GM19193 (cell line): ENCODE measurements around the gene PARD3B.

Experiments used
- POLR2A ChIP-seq: IDR thresholded peaks from 4 replicates; pipeline ENCODE4 v1.6.1; 2011; ENCODE audit not compliant: insufficient read depth, insufficient read length; ENCODE audit errors: extremely low read depth

Gene PARD3B

DNA sequence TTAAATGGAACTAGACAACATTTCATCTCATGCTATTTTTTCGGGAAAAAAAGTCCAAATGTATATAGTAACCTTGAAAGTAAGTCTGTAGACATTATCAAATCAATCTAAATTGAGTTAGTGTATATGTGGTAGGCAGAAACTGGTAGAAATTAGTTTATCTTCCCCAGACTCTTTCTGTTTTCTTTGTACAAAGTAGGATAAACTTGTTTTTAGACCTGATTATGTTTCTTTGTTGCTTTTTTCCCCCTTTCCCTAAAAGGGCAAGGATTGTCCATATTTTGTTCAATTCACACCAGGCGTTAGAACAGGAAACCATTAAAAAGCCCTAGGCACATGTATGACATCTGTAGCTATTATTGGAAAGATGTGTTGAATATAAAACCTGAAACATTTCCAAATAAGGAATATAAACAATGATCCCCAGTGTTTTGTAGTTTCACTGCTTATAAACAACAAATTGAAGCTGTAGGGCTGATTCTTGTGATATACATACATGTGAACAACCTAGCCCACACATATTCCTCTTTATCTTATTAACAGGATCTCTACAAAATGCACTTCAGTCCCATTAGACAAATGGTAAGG is 528.3 kb downstream of the PARD3B start:
- no peak for TF ChIP-seq POLR2A

DNA sequence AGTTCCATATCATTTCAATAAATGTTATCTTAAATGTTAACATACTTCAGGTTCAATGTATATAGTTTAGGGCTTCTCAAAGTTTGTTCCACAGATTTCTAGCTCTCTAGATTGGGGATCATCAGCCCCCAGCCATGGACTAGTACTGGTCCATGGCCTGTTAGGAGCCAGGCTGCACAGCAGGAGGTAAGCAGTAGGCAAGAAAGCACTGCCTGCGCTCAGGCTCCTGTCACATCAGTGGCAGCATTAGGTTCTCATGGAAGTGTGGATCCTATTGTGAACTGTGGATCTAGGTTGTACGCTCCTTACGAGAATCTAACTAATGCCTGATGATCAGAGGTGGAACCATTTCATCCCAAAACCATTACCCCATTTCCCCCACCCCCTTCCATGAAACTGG is 531.1 kb downstream of the PARD3B start:
- TF ChIP-seq POLR2A = no peak

DNA sequence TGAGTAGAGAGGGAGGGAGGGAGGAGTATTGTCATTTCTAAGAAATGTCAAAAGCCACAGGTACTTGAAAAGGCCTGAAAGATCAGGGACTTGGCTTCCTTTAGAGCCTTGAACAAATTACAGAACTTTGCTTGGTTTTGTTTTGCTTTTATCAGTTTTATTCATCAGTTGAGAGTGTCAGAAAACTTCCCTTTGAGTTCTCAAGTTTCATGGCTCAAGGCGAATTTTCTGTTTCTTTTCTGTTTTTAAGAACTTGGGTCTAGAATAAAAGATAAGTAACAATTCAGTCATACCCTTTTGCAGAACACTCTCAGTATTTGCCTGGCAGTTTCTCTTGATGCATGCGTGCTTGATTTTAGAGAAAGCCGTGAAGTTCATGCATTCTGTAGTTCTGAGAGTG is 531.9 kb downstream of the PARD3B start:
- TF ChIP-seq POLR2A = no peak

DNA sequence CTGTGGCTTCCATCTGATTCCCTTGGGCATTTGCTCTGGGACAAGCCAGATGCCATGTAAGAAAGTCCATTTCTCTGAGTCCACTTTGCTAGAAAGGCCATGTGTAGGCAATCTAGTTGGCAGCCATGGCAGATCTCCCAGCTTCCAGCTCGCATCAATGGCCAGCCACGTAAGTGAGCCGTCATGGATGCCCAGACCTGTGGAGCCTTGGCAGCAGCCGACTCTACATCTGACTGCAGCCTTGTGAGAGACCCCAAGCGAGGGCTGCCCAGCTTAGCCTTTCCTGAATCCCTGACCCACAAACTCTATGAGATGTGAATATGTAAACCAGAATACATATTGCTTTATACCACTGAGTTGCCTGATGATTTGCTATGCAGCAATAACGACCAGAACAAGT is 533.5 kb downstream of the PARD3B start:
- TF ChIP-seq POLR2A = no peak

DNA sequence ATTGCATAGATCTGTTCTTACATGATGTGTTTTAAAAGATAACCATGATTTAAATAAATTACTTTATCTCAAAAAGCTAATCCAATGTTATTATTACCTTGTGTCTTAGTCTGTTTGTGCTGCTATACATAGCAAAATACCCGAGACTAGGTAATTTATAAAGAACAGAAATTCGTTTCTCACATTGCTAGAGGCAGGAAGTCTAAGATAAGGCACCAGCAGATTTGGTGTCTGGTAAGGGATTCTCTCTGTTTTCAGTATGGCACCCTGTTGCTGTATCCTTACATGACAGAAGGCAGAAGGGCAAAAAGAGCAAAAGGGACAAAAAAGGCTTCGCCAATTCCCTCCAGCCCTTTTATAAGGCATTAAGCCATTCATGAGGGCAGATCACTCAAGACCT is 533.9 kb downstream of the PARD3B start:
- TF ChIP-seq POLR2A = no peak

DNA sequence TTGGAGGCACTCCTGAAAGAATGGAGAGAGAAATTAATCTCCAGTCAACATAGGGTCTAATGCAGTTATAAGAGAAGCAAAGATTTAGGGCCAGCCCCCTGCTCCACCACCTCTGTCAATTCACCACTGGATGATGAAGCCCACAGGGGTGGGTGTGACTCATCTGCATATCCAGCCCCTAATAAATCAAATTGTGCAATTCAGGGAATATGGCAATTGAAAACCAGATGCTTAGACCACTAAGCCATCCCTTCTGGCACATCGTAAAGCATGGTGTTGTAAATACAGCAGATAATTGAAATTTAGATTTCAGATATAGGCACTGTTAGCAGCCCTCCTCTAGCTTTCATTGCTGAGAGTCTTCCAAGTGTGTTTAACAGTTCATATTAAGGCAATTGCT is 541.4 kb downstream of the PARD3B start:
- TF ChIP-seq POLR2A = no peak

DNA sequence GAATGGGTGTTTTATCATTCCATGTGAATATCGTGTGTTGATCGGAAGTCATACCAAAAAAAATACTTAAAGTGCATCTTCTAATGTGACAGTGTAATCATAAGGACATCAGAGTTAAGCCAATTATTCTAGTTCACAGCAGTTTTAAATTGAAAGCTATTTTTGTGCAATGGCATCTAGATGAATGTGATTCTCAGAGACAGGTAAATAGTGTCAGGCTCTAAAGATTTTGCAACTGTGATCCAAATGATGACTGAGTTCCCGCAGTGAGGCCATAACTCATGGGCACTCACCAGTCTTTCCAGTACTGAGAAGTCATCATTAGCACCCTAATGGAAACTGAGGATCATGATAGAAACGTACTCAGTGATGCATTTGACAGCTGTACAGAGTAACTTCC is 542.6 kb downstream of the PARD3B start:
- no peak for TF ChIP-seq POLR2A

DNA sequence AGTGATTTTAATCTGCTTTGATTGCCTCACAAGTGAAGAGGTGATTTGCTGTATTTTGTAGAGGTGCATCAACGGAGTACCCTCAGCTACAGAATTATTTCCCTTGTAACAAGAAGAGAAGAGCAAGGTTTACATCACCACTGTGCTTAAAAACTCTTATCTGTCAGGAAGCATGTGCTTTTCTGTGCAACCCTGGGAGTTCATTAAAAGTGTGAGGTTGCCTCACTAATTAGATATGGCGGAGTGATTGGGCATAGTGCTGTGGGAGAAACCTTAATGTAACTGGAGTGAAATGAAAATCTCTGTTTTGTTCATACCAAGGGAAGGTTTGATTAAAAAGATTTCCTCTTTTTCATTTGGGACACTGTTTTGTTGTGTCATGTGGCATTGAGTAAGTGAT is 544.7 kb downstream of the PARD3B start:
- no peak for TF ChIP-seq POLR2A

DNA sequence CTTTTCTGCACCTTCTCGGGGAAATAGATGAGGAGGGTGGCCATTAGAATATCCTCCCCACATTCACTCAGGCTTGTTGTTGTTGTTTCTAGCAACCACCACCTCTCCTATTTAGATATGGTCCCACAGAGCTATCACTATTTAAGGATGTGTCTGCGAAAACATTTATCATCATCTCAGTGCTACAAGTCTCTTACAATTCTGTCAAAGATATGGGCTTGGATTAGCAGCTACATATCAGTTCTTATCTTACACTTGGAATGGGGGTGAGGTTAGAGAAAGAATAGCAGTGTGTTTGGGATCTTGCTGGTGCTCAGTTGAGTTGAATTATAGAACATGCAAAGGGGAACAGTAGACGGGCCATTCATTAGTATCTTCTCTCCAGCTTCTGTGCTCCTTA is 546.1 kb downstream of the PARD3B start:
- TF ChIP-seq POLR2A = no peak

DNA sequence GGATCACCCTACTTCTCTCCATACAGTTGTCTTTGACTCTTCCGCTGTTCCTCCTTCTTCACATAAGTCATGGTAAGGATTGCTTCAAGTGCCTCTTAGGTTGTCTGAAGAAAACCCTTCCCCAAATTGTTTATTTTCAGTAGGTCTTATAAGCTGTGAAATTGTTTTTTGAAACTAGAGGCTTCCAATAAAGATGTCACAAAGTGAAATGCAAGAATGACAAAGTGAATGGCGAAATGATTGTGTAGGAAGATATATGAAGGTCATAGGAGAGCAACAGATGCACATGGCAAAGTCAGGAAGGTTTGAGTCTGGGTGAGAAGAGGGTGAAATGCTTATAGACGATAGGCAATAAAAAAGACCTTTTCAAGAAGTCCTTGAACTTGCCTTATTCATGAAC is 548.8 kb downstream of the PARD3B start:
- no peak for TF ChIP-seq POLR2A

DNA sequence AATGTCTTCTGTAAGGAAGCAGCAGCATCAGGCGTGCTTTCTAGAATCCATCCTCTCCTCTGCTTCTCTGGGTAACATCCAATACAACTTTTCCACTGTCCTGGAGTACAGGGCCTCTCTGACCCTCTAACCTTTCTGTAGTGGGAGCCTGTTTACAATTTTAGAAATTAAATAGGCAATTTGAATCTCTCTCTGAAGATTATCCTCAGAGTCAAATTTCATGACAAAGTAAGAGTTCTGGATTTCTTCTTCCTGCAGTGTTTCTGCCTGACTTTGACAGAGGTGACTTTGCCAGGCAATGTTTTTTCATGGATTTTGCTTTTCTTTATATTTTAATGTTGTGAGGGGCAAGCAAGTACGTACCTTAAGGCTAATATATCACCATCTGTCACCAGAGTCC is 558.4 kb downstream of the PARD3B start:
- TF ChIP-seq POLR2A = no peak

DNA sequence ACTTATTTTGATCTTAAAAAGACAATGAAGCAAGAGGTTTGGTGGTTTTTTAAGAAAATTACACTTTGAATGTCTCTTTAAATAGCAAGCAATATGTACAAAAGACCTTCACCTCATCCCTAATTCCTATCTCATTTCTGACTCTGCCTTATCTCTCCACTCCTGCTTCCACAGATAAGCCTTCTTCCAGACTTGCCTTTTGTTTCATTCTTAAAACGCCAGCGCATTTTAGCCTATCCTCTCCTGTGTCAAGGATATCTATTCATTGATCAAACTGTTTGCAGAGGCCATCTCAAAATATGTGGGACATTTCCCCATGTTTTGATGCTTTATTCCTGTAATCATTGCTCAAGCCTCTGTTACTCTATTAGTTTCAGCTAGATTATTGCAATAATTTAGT is 562.5 kb downstream of the PARD3B start:
- TF ChIP-seq POLR2A = no peak

DNA sequence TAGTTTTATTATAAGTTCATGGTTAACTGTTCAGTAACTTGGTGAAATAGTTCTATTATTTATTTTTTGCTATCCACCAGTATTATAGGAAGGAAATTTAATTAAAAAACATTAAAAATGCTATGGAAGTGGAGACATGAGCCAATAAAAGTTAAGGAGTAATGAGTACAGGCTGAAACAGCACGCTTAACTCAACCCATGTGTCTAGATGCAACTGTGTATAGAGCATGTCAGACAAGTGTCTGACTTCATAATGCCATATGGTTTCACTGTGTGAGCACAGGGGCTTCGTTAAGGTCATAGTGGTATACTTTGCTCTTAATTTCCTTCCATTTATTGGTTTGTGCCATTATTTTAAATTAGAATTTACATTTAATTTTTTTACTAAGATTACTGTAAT is 570.2 kb downstream of the PARD3B start:
- no peak for TF ChIP-seq POLR2A

DNA sequence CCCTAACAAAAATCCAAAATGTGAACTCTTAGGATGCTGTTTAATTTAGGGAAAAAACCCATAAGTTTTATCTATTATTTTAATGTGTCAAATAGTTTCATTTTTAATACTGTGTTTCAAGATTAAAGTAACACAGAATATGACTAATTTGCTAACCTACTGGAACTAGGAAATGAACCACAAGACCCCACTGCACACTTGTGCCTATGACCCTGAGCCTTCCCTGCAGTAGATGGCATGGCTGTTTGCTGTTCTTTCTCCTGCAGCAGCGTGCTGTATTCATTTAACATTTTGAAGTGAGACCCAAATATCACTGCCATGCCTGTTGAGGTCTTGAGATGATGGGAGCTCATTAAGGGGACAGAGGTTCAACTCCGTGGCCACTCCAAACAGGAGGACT is 571.9 kb downstream of the PARD3B start:
- TF ChIP-seq POLR2A = no peak

DNA sequence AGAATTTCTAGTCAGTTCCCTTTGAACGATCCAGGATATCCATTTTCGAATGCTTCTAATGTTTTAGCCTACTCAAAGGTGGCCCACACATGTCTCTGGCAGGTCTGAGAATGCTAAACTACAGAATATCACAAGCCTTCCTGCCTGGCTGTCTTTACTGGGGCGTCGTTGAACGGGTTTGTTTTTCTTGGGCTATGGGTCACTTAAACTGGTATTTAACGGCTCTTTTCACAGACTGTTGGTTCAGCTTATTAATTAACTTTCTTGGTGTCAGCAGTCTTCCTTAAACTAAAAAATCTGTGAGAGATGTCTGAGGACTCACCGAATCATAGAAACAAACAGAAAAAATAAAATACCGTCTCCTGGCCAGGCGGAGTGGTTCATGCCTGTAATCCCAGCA is 573.9 kb downstream of the PARD3B start:
- no peak for TF ChIP-seq POLR2A

DNA sequence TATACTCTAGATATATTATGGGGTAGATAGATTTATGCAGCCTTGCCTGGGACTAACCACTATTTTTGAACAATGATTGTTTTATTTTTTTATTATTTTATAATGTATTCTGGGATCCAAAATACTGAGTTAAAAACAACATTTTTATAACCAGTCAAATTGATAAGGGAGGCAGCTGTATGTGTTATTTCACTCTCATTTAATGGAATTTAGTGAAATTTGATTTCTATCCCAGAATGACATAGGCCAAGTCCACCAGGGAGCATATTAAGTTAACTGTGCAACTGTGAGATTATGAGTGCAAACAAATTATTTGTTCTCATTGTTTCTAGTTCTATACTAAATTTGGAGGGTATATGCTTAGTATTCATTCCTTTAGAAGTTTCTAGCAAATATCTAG is 583.5 kb downstream of the PARD3B start:
- TF ChIP-seq POLR2A = no peak

DNA sequence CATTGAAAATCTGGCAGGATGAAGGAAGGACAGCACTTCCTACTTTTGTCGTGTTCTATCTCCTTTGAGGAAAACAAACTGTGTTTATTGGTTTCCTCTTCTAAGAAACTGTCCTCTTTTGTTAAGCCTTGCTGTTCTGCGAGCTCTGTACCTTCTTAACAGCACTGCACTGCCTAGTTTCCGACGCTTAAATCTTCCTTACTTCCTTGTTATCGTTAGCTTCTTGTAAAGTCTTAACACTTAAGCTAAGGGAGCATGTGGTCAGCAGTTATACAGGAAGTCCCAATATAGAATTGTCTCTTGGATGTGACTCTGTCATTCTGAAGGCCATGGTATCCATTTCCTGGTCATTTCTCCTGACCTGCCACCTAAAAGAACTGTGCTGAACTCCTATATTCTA is 584.3 kb downstream of the PARD3B start:
- TF ChIP-seq POLR2A = no peak

DNA sequence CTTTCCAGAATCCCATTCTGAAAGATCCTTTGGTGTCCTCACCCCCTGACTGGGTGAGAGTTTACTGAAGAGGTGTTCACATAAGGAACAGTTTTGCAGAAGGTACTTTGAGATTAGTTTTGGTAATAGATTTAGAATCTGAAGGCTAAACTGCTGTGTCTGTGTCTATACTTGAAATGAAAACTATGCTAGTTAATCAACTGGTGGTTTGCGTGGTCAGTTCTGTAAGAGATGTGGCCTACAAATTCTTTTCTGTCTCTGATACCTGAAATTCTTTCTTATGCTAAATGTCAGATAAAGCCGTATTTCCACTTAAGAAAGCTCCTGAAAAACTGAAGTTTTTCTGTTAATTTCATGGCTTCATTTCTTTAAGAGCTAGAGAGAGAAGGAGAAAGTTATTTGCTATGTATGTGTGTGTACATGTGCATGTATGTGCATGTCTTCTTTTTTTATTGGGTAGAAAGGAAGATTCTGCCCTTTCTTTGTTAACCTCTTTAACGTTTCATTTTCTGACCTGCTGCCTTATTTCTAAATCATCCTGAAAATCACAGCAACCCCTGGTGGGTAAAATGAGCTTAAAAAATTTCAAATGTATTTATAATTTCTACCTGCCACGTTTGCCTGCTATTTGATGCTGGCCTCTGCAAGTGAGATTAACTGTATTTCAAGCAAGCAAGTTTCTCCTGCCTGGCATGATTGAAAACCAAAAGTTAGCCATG is 585.0 kb downstream of the PARD3B start:
- TF ChIP-seq POLR2A = no peak

DNA sequence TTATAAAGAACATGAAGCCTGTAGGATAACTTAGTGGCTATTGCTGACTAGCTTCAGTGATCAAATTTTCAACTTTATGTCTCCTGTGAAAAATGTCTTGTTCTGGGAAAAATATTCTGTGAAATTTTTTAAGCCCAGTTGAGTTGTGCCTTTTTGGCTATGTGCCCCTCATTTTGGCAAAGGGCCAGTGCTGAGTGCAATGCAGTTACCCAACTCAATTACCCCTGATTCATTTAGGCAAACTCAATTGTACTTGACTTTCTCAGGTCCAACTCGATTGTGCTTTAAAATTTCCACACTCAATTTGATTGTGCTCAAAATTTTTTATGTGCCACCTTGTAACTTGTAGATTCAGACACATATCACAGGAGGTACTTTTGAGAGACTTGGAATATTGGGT is 588.3 kb downstream of the PARD3B start:
- TF ChIP-seq POLR2A = no peak
